ENCODE data around the gene FILIP1.
A peak's percentile ranks its signal among the peaks of the same experiment; 100 is the strongest.

FILIP1 gene

GRCh38 chr6:75379536-75379935, 114.1 kb downstream of the FILIP1 start:
- Histone ChIP-seq H3K27me3 (ENCODE audit: low read depth, low read length) (peaks cover 5% of the 10 kb centered on the region; the same call in 1 of the 2 replicates), H3K27ac (ENCODE audit: low read length) (no peak overlapping the region), H3K9me3 (ENCODE audit: insufficient read depth, low read length) (no peaks in the 10 kb centered on the region), H3K4me2 (ENCODE audit: low read length) (no peak overlapping the region), H3K9ac (ENCODE audit: low read length) (no peak overlapping the region), H3K4me1 (ENCODE audit: low read length) (no peaks in the 10 kb centered on the region), H2AFZ (ENCODE audit: low read depth, low read length) (no peak overlapping the region), H3K4me3 (ENCODE audit: low read length) (no peak overlapping the region), H3K36me3 (replicated peaks; ENCODE audit: low read depth, low read length) (no peaks in the 10 kb centered on the region), H4K20me1 (ENCODE audit: insufficient read depth, low read length) (no peaks in the 10 kb centered on the region), H3K79me2 (ENCODE audit: low read length) (no peaks in the 10 kb centered on the region)
- no peak for TF ChIP-seq EZH2phosphoT487 (IDR thresholded peaks at IDR 0.05; ENCODE audit: low read depth)
- TF ChIP-seq, protein P1, sequence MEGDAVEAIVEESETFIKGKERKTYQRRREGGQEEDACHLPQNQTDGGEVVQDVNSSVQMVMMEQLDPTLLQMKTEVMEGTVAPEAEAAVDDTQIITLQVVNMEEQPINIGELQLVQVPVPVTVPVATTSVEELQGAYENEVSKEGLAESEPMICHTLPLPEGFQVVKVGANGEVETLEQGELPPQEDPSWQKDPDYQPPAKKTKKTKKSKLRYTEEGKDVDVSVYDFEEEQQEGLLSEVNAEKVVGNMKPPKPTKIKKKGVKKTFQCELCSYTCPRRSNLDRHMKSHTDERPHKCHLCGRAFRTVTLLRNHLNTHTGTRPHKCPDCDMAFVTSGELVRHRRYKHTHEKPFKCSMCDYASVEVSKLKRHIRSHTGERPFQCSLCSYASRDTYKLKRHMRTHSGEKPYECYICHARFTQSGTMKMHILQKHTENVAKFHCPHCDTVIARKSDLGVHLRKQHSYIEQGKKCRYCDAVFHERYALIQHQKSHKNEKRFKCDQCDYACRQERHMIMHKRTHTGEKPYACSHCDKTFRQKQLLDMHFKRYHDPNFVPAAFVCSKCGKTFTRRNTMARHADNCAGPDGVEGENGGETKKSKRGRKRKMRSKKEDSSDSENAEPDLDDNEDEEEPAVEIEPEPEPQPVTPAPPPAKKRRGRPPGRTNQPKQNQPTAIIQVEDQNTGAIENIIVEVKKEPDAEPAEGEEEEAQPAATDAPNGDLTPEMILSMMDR (IDR thresholded peaks at IDR 0.05; ENCODE audit: low read depth, low read length) = no peak

- Histone ChIP-seq H3K27ac (ENCODE audit: low read length) (no peak overlapping the region), H3K4me1 (ENCODE audit: low read length) (no peaks in the 10 kb centered on the region), H3K9ac (ENCODE audit: low read length) (no peak overlapping the region), H3K9me3 (ENCODE audit: insufficient read depth, low read length) (no peaks in the 10 kb centered on the region), H3K36me3 (replicated peaks; ENCODE audit: low read depth, low read length) (no peaks in the 10 kb centered on the region), H4K20me1 (ENCODE audit: insufficient read depth, low read length) (no peaks in the 10 kb centered on the region), H3K79me2 (ENCODE audit: low read length) (no peaks in the 10 kb centered on the region), H3K4me3 (ENCODE audit: low read length) (no peak overlapping the region), H3K27me3 (ENCODE audit: low read depth, low read length) (no peaks in the 10 kb centered on the region), H2AFZ (ENCODE audit: low read depth, low read length) (no peak overlapping the region), H3K4me2 (ENCODE audit: low read length) (no peak overlapping the region)
- TF ChIP-seq, protein P1 (IDR thresholded peaks at IDR 0.05; ENCODE audit: low read depth, low read length) = no peak
- no peak for TF ChIP-seq EZH2phosphoT487 (IDR thresholded peaks at IDR 0.05; ENCODE audit: low read depth)
Observed at GRCh38 chr6:75378101-75378500, 115.5 kb downstream of the FILIP1 start.

DNA sequence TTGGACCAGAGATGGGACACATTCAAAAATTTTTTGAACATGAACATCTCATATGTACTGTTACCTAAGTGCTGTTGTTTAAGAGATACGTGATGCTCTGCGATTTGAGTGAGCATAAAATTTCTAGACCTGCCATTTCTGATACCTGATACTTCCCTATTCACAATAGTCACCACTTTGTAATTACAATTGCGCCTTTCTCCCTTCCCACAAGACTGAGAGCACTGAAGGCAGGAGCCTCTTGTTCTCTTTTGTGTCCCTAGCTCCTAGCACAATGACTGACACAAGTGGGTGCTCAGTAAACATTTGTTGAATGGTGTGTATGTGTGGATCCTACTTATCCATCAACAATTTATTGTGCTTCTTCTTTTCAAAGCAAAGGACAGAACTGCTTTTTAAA, 116.2 kb downstream of the FILIP1 start:
- Histone ChIP-seq H3K4me1 (ENCODE audit: low read length) (no peaks in the 10 kb centered on the region), H3K9ac (ENCODE audit: low read length) (no peak overlapping the region), H3K27me3 (ENCODE audit: low read depth, low read length) (no peaks in the 10 kb centered on the region), H3K36me3 (replicated peaks; ENCODE audit: low read depth, low read length) (no peaks in the 10 kb centered on the region), H3K79me2 (ENCODE audit: low read length) (no peaks in the 10 kb centered on the region), H3K4me2 (ENCODE audit: low read length) (no peak overlapping the region), H2AFZ (ENCODE audit: low read depth, low read length) (no peak overlapping the region), H3K9me3 (ENCODE audit: insufficient read depth, low read length) (no peaks in the 10 kb centered on the region), H3K27ac (ENCODE audit: low read length) (no peak overlapping the region), H3K4me3 (ENCODE audit: low read length) (no peak overlapping the region), H4K20me1 (ENCODE audit: insufficient read depth, low read length) (no peaks in the 10 kb centered on the region)
- no peak for TF ChIP-seq EZH2phosphoT487 (IDR thresholded peaks at IDR 0.05; ENCODE audit: low read depth)
- TF ChIP-seq, protein P1 (IDR thresholded peaks at IDR 0.05; ENCODE audit: low read depth, low read length) = no peak

- Histone ChIP-seq H4K20me1 (ENCODE audit: insufficient read depth, low read length) (no peaks in the 10 kb centered on the region), H3K27ac (ENCODE audit: low read length) (no peak overlapping the region), H3K4me3 (ENCODE audit: low read length) (no peak overlapping the region), H3K9ac (ENCODE audit: low read length) (no peak overlapping the region), H3K9me3 (ENCODE audit: insufficient read depth, low read length) (no peaks in the 10 kb centered on the region), H3K27me3 (ENCODE audit: low read depth, low read length) (no peaks in the 10 kb centered on the region), H3K79me2 (ENCODE audit: low read length) (no peaks in the 10 kb centered on the region), H2AFZ (ENCODE audit: low read depth, low read length) (0 out of 2 replicates have a peak overlapping the region, but pooled peaks have one; percentile 17), H3K4me1 (ENCODE audit: low read length) (no peaks in the 10 kb centered on the region), H3K36me3 (replicated peaks; ENCODE audit: low read depth, low read length) (no peaks in the 10 kb centered on the region), H3K4me2 (ENCODE audit: low read length) (no peak overlapping the region)
- TF ChIP-seq, protein P1 (IDR thresholded peaks at IDR 0.05; ENCODE audit: low read depth, low read length) = no peak
- no peak for TF ChIP-seq EZH2phosphoT487 (IDR thresholded peaks at IDR 0.05; ENCODE audit: low read depth)
Observed at GRCh38 chr6:75376347-75377024, 117.1 kb downstream of the FILIP1 start.

Data from OCI-LY3 (cell line).